ENCODE results near the gene TOX2. TPM values are rescaled to one million over a fixed set of nuclear protein-coding genes. Genes with fewer than 3 reads are reported as not detected.

Gene TOX2
- total RNA-seq, 1 donor from 2014 or later = 4.8 TPM

DNA sequence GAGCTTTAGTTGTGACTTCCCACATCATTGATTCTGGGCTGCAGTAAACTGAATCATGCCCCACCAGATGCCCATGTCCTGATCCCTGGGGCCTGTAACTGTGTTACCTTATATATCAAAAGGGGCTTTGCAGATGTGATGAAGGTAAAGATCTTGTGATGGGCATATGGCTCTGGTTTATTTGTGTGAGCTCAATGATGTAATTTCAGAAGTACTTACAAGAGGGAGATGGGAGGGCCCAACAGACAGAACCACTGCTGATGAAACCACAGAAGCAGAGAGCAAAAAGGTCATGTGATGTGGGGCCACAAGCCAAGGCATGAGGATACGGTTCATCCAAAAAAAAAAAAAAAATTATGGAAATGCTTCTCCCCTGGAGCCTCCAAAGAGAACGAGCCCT lies 118.7 kb downstream of the TOX2 start:
- H3K27me3 Mint-ChIP-seq = peaks cover 4% of the 10 kb centered on the region
- TF ChIP-seq, protein P1, sequence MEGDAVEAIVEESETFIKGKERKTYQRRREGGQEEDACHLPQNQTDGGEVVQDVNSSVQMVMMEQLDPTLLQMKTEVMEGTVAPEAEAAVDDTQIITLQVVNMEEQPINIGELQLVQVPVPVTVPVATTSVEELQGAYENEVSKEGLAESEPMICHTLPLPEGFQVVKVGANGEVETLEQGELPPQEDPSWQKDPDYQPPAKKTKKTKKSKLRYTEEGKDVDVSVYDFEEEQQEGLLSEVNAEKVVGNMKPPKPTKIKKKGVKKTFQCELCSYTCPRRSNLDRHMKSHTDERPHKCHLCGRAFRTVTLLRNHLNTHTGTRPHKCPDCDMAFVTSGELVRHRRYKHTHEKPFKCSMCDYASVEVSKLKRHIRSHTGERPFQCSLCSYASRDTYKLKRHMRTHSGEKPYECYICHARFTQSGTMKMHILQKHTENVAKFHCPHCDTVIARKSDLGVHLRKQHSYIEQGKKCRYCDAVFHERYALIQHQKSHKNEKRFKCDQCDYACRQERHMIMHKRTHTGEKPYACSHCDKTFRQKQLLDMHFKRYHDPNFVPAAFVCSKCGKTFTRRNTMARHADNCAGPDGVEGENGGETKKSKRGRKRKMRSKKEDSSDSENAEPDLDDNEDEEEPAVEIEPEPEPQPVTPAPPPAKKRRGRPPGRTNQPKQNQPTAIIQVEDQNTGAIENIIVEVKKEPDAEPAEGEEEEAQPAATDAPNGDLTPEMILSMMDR (IDR thresholded peaks at IDR 0.05) = no peak
- H3K9me3 Mint-ChIP-seq = no peaks in the 10 kb centered on the region
- no peak for DNase-seq
- no peak overlapping the region for H3K4me3 Mint-ChIP-seq
- no peak for ATAC-seq (ENCODE audit: low read depth)
- CTCF ChIA-PET = no interaction called here
- intact Hi-C loops (cut with micrococcal nuclease) = no loop called here
- H3K36me3 Mint-ChIP-seq (ENCODE audit: low read depth) = no peaks in the 10 kb centered on the region
- H3K27ac Mint-ChIP-seq = no peak overlapping the region
- no peaks in the 10 kb centered on the region for H3K4me1 Mint-ChIP-seq
- POLR2A ChIA-PET = no interaction called here

DNA sequence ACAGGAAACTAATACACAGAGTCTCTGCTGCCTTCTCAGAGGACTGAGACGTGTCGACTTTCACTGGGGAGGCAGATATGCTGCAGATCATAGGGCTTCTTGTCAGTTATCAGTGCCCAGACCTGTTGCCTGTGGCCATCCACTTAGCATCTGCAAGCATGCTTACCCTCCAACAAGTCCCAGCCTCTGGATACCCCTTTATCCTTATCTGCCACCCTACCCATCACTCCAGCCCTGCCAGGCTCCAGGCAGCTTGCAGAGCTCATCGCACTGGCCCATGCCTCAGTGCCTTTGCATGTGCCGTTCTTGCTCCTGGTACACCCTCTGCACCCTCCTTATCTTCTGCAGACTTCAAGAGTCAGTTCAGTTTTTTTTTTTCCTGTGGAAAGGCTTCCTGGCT lies 119.2 kb downstream of the TOX2 start:
- Mint-ChIP-seq H3K36me3 (ENCODE audit: low read depth) (no peaks in the 10 kb centered on the region), H3K9me3 (no peaks in the 10 kb centered on the region), H3K4me1 (no peaks in the 10 kb centered on the region), H3K4me3 (no peak overlapping the region), H3K27ac (no peak overlapping the region), H3K27me3 (peaks cover 6% of the 10 kb centered on the region)
- ATAC-seq (ENCODE audit: low read depth) (no peak), DNase-seq (no peak)
- ChIA-PET POLR2A (no interaction called here), CTCF (no interaction called here)
- intact Hi-C loops (cut with micrococcal nuclease) = no loop called here
- TF ChIP-seq, protein P1 (IDR thresholded peaks at IDR 0.05) = no peak

DNA sequence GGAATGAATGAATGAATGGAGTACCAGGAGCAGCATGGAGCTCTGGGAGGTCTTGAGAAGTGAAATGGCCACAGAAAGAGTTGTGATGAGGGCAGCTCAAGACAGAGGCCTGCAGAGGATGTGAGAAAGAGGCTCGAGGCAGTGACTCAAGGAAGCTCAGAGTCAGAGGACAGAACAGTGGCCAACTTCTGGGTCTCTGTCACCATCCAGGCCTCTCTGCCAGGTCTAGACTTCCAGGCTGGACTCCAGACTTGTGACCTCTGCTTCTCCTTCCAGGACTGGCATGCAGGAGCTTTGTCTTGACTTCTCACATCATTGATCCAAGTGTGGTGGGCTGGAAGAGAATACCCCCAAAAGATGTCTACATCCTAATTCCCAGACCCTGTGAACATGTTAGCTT lies 119.8 kb downstream of the TOX2 start:
- TF ChIP-seq, protein P1 (IDR thresholded peaks at IDR 0.05) = no peak
- DNase-seq (no peak), ATAC-seq (ENCODE audit: low read depth) (no peak)
- Mint-ChIP-seq H3K27me3 (peaks cover 9% of the 10 kb centered on the region), H3K36me3 (ENCODE audit: low read depth) (no peaks in the 10 kb centered on the region), H3K4me1 (no peaks in the 10 kb centered on the region), H3K27ac (no peak overlapping the region), H3K9me3 (no peaks in the 10 kb centered on the region), H3K4me3 (no peak overlapping the region)
- intact Hi-C loops (cut with micrococcal nuclease) = no loop called here
- ChIA-PET CTCF (no interaction called here), POLR2A (no interaction called here)

DNA sequence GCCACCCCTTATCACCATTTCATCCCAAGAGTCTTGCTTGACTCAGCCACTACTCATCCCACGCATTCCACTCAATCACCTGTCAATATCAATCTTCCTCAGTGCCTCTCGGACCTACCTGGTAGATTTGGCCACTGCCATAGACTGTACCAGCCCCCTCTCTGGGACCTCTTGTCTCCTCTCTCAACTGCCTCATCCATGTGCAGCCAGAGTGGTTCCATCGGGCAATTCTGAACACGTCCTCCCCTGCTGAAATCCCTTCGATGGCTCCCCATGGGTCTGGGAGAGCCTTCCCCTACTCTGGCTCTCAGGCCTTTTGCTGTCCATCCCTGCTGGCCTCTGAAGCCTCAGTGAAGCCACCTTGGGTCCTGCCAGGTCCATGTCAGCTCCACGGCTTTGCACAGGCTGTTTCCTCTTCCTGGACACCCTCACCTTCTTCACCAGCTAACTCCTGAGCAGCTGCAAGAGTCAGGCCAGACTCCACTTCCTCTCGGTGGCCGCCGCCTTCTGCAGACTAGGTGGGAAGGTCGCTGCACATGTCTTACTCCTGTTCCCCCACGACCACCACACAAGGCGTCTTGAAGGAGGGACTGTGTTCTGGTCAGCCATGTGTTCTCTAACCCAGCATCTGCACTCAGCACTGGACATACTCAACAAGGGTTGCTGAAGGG lies 120.4 kb downstream of the TOX2 start:
- H3K27me3 Mint-ChIP-seq = peaks cover 9% of the 10 kb centered on the region
- H3K27ac Mint-ChIP-seq = no peak overlapping the region
- no peak overlapping the region for H3K4me3 Mint-ChIP-seq
- CTCF ChIA-PET = no interaction called here
- intact Hi-C loops (cut with micrococcal nuclease) = no loop called here
- no peak for ATAC-seq (ENCODE audit: low read depth)
- POLR2A ChIA-PET = no interaction called here
- TF ChIP-seq, protein P1 (IDR thresholded peaks at IDR 0.05) = no peak
- no peaks in the 10 kb centered on the region for H3K36me3 Mint-ChIP-seq (ENCODE audit: low read depth)
- H3K9me3 Mint-ChIP-seq = no peaks in the 10 kb centered on the region
- no peak for DNase-seq
- no peaks in the 10 kb centered on the region for H3K4me1 Mint-ChIP-seq

DNA sequence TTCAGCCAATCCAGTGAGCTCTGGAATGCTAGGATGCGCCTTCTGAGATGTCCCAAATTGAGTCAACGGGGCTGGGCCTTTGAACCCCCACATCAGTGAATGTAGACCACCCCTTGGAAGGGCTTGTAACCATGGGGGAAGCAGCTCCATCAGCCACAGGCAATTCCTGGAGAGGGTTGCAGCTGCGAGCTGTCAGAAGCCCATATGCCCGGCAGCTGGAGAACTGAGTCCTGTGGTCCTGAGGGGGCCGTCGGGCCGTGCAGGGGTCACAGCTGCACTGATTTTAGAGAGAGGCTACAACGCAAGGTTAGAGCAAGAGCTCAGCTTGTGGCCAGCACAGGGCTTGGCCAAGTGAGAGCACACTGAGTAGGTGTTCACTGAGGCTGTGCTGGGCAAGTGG lies 121.3 kb downstream of the TOX2 start:
- no peaks in the 10 kb centered on the region for H3K36me3 Mint-ChIP-seq (ENCODE audit: low read depth)
- no peaks in the 10 kb centered on the region for H3K4me1 Mint-ChIP-seq

More for the DNA sequence above, 121.3 kb downstream of the TOX2 start:
- TF ChIP-seq, protein P1 (IDR thresholded peaks at IDR 0.05) = no peak
- no peak for DNase-seq
- Mint-ChIP-seq H3K9me3 (no peaks in the 10 kb centered on the region), H3K4me3 (no peak overlapping the region), H3K27ac (no peak overlapping the region), H3K27me3 (peaks cover 13% of the 10 kb centered on the region)
- intact Hi-C loops (cut with micrococcal nuclease) = no loop called here
- POLR2A ChIA-PET = no interaction called here
- ATAC-seq (ENCODE audit: low read depth) = no peak
- CTCF ChIA-PET = interaction anchor here (0.9 kb wide), 1 partner anchor 1255 kb away, joined by 3 read pairs; no protein-coding TSS in a partner anchor
